Prostate gland (tissue), 2 donors: ENCODE results near the gene MTFR1L.
A peak's percentile ranks its signal among the peaks of the same experiment; 100 is the strongest.

Experiments
- CTCF ChIP-seq, 4 experiments: fragments of 200-600 bp in 2 of 4; fragments of 450-650 bp in 2 of 4; sonication (generic) in 2 of 4; IDR thresholded peaks; 1 replicate in 3 of 4; 2 replicates in 1 of 4; pipeline ENCODE4 v1.5.1; 2016 to 2019; ENCODE audit warnings: antibody characterized with exemption in 4 of 4, mild to moderate bottlenecking in 2 of 4, moderate library complexity in 2 of 4
- POLR2A ChIP-seq: fragments of 450-650 bp; IDR thresholded peaks from one replicate; pipeline ENCODE4 v1.6.1; 2016; ENCODE audit warnings: antibody characterized with exemption, mild to moderate bottlenecking
- POLR2AphosphoS5 ChIP-seq: sonication (generic); formaldehyde crosslinking; IDR thresholded peaks from one replicate; pipeline ENCODE4 v1.6.1; 2017; ENCODE audit warnings: antibody characterized with exemption

GRCh38 chr1:25878690-25879089 lies 58.9 kb downstream of the MTFR1L start:
- TF ChIP-seq CTCF (IDR thresholded peaks at IDR 0.05) (no peak), POLR2A (no peak), POLR2AphosphoS5 (peak; percentile 18)
